Common myeloid progenitor, CD34-positive (primary cell): ENCODE results near the gene SPOCK3.
"Not testable (repeated sequence)": the region's sequence is repeated elsewhere in the genome, so short reads cannot be mapped to it uniquely, and the experiment has no call there.

Experiments
- CTCF ChIA-PET: fragments of 350-600 bp; sonication (Branson Sonifier 250); formaldehyde crosslinking; loops from one replicate; lab custom pipeline; 2021; ENCODE audit warnings: antibody characterized with exemption; lab: Charles Lee
- POLR2A ChIA-PET: fragments of 350-600 bp; sonication (Branson Sonifier 250); formaldehyde crosslinking; loops from one replicate; lab custom pipeline; 2021; ENCODE audit warnings: antibody characterized with exemption; lab: Charles Lee
- DNase-seq, 3 donors: peaks; one replicate each; pipeline versions ENCODE4 v3.0.0 to v3.0.0-alpha.2; 2013
- H3K27ac ChIP-seq, 2 experiments: 1 replicate in 1 of 2; 2 replicates in 1 of 2; pipeline ENCODE4 v1.7.0; 2013; ENCODE audit warnings: inconsistent platforms in 2 of 2, low read length in 2 of 2, mild to moderate bottlenecking in 2 of 2, low read depth in 1 of 2, moderate library complexity in 1 of 2; ENCODE audit not compliant: severe bottlenecking in 2 of 2, insufficient read depth in 1 of 2, poor library complexity in 1 of 2
- H3K27me3 ChIP-seq, 5 experiments: replicated peaks in 2 of 5; 1 replicate in 3 of 5; 2 replicates in 2 of 5; pipeline versions ENCODE4 v1.6.1 to v1.7.0; 2013; ENCODE audit warnings: low read length in 4 of 5, mild to moderate bottlenecking in 2 of 5, moderate library complexity in 2 of 5, inconsistent platforms in 1 of 5; ENCODE audit not compliant: insufficient read depth in 5 of 5, control insufficient read depth in 4 of 5
- H3K36me3 ChIP-seq, 4 experiments: 1 replicate in 2 of 4; 2 replicates in 2 of 4; pipeline versions ENCODE4 v1.6.1 to v1.7.0; 2013; ENCODE audit warnings: low read length in 3 of 4, control low read depth in 1 of 4, mild to moderate bottlenecking in 1 of 4; ENCODE audit not compliant: control insufficient read depth in 4 of 4, insufficient read depth in 4 of 4
- H3K4me1 ChIP-seq, 4 experiments: 1 replicate in 3 of 4; 2 replicates in 1 of 4; pipeline versions ENCODE4 v1.6.1 to v1.7.1; 2013; ENCODE audit warnings: low read length in 3 of 4, mild to moderate bottlenecking in 3 of 4, control low read depth in 1 of 4, inconsistent platforms in 1 of 4, moderate library complexity in 1 of 4; ENCODE audit not compliant: control insufficient read depth in 4 of 4, insufficient read depth in 4 of 4; ENCODE audit errors: control extremely low read depth in 1 of 4
- H3K4me3 ChIP-seq, 7 experiments: 1 replicate in 4 of 7; 2 replicates in 3 of 7; pipeline versions ENCODE4 v1.5.1 to v1.7.0; 2013; ENCODE audit warnings: mild to moderate bottlenecking in 7 of 7, low read length in 6 of 7, moderate library complexity in 6 of 7, inconsistent platforms in 2 of 7, low read depth in 2 of 7, control low read depth in 1 of 7; ENCODE audit not compliant: insufficient read depth in 4 of 7, control insufficient read depth in 1 of 7; ENCODE audit errors: extremely low read depth in 1 of 7
- H3K9me3 ChIP-seq, 5 experiments: 1 replicate in 4 of 5; 2 replicates in 1 of 5; pipeline versions ENCODE4 v1.6.1 to v1.7.1; 2013; ENCODE audit warnings: low read length in 4 of 5, mild to moderate bottlenecking in 2 of 5, inconsistent platforms in 1 of 5, low read depth in 1 of 5, moderate library complexity in 1 of 5; ENCODE audit not compliant: control insufficient read depth in 4 of 5, insufficient read depth in 2 of 5; ENCODE audit errors: control extremely low read depth in 1 of 5
- WGBS: methylation state at CpG from one replicate; pipeline ENCODE4 v1.1.5; 2013; ENCODE audit not compliant: insufficient coverage; 5-methylcytosine and 5-hydroxymethylcytosine counted together

Gene SPOCK3

GRCh38 chr4:166981847-166982246 is 252.4 kb downstream of the SPOCK3 start:
- Histone ChIP-seq H3K27ac (no peak overlapping the region), H3K4me3 (no peak overlapping the region), H3K36me3 (no peaks in the 10 kb centered on the region), H3K4me1 (no peaks in the 10 kb centered on the region), H3K9me3 (peaks cover 0 to 11% (median 0%) of the 10 kb centered on the region in 5 experiments), H3K27me3 (no peaks in the 10 kb centered on the region)
- ChIA-PET CTCF (no interaction called here), POLR2A (no interaction called here)
- no peak for DNase-seq
- WGBS: 91% methylated on average over 3 of the region's 5 CpGs

GRCh38 chr4:166980419-166980818 is 253.9 kb downstream of the SPOCK3 start:
- Histone ChIP-seq H3K36me3 (no peaks in the 10 kb centered on the region), H3K9me3 (peaks cover 0 to 11% (median 0%) of the 10 kb centered on the region in 5 experiments), H3K27me3 (no peaks in the 10 kb centered on the region), H3K27ac (no peak overlapping the region), H3K4me1 (no peaks in the 10 kb centered on the region), H3K4me3 (no peak overlapping the region)
- POLR2A ChIA-PET: interaction anchor here (1.4 kb wide), 1 partner anchor 9 kb away, joined by 3 read pairs; no protein-coding TSS in a partner anchor
- CTCF ChIA-PET: no interaction called here
- no peak for DNase-seq
- 100% methylated on average over 2 of the region's 3 CpGs for WGBS

GRCh38 chr4:166977596-166977995 is 256.7 kb downstream of the SPOCK3 start:
- H3K36me3 ChIP-seq: no peaks in the 10 kb centered on the region
- H3K27ac ChIP-seq: no peak overlapping the region
- no peaks in the 10 kb centered on the region for H3K27me3 ChIP-seq
- peaks cover 0 to 11% (median 0%) of the 10 kb centered on the region in 5 experiments for H3K9me3 ChIP-seq
- no peak overlapping the region for H3K4me3 ChIP-seq
- POLR2A ChIA-PET: no interaction called here
- H3K4me1 ChIP-seq: no peaks in the 10 kb centered on the region
- CTCF ChIA-PET: no interaction called here
- no peak for DNase-seq

GRCh38 chr4:166972071-166972470 is 262.2 kb downstream of the SPOCK3 start:
- ChIA-PET POLR2A (interaction anchor here (1.0 kb wide), 1 partner anchor 8 kb away, joined by 3 read pairs; no protein-coding TSS in a partner anchor), CTCF (no interaction called here)
- Histone ChIP-seq H3K4me1 (peaks cover 0 to 3% (median 0%) of the 10 kb centered on the region in 4 experiments), H3K27ac (no peak overlapping the region), H3K36me3 (peaks cover 0 to 2% (median 0%) of the 10 kb centered on the region in 4 experiments), H3K27me3 (peaks cover 0 to 2% (median 0%) of the 10 kb centered on the region in 5 experiments), H3K9me3 (peaks cover 0 to 12% (median 10%) of the 10 kb centered on the region in 5 experiments), H3K4me3 (no peak overlapping the region)
- 0% methylated on average over 1 of the region's 2 CpGs for WGBS
- peak in 2 of 3 donors; percentile 47 to 61 for DNase-seq

GRCh38 chr4:166968219-166968618 is 266.1 kb downstream of the SPOCK3 start:
- H3K4me1 ChIP-seq, H3K27me3 ChIP-seq, DNase-seq, CTCF ChIA-PET, POLR2A ChIA-PET, H3K27ac ChIP-seq, H3K36me3 ChIP-seq, H3K4me3 ChIP-seq: not testable (repeated sequence)
- WGBS: no CpG with 5 or more reads among the region's 1 CpG
- H3K9me3 ChIP-seq: peaks cover 0 to 12% (median 10%) of the 10 kb centered on the region in 5 experiments

DNA sequence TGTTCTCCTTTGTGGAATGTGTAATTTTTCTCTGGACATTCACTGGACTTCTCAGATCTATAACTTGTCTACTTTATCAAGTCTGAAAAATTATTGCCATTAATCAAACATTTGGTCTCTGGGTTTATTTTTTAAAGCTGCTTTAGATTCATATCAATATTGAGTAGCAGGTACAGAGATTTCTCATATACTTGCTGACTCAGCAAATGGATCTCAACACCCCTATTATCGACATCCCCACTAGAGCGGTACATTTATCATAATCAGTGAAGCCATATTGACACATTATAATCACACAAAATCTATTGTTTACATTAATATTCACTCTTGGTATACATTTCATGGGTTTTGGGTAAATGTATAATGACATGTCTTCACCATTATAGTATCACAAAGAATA is 268.7 kb downstream of the SPOCK3 start:
- WGBS: no CpG with 5 or more reads among the region's 2 CpGs
- CTCF ChIA-PET: interaction anchor here (0.6 kb wide), 2 partner anchors 800 to 843 kb away, joined by 3 to 4 read pairs; no protein-coding TSS in a partner anchor
- Histone ChIP-seq H3K27ac (no peak overlapping the region), H3K9me3 (peaks cover 0 to 14% (median 10%) of the 10 kb centered on the region in 5 experiments), H3K4me1 (no peaks in the 10 kb centered on the region), H3K27me3 (peaks cover 0 to 2% (median 0%) of the 10 kb centered on the region in 5 experiments), H3K4me3 (no peak overlapping the region), H3K36me3 (peaks cover 0 to 2% (median 0%) of the 10 kb centered on the region in 4 experiments)
- no peak for DNase-seq
- POLR2A ChIA-PET: no interaction called here

- Histone ChIP-seq H3K27me3 (no peaks in the 10 kb centered on the region), H3K36me3 (no peaks in the 10 kb centered on the region), H3K9me3 (peaks cover 0 to 8% (median 0%) of the 10 kb centered on the region in 5 experiments), H3K4me3 (no peak overlapping the region), H3K27ac (no peak overlapping the region), H3K4me1 (no peaks in the 10 kb centered on the region)
- WGBS: no CpG with 5 or more reads among the region's 1 CpG
- DNase-seq: no peak
- ChIA-PET POLR2A (no interaction called here), CTCF (no interaction called here)
These were observed 276.8 kb downstream of the SPOCK3 start for GRCh38 chr4:166957451-166957850.
